ENCODE results near the gene SLC2A13.
"Not testable (repeated sequence)": the region's sequence is repeated elsewhere in the genome, so short reads cannot be mapped to it uniquely, and the experiment has no call there.

The SLC2A13 gene

DNA sequence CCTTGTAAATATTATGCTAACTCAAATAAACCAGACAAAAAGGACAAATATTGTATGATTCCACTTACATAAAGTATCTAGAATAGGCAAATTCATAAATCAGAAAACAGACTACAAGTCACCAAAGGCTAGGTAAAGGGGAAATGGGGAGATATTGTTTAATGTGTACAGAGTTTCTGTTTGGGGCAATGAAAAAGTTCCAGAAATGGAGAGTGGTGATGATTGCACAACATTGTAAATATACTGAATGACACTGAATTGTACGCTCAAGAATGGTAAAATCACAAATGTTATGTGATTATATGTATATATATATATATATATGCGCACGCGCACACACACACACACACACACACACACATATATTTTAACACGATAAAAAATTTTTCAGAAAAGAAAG lies 182.5 kb downstream of the SLC2A13 start:
- DNase-seq (ENCODE audit: low read depth) = no peak

DNA sequence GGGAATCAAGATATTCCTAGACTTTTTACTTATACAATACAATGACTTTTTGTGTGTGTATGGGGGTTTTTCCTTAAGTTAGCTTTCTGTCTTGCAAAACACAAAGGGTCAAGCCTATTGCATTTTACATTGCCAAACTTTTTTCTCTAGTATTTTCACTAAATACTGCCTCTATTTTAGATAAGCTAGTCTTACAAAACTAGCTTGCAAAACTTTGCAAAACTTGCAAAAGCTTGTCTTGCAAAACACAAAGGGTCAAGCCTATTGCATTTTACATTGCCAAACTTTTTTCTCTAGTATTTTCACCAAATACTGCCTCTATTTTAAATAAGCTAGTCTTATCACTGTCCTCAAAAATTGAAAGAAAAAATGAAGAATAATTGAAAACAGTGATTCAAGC lies 183.3 kb downstream of the SLC2A13 start:
- not testable (repeated sequence) for DNase-seq (ENCODE audit: low read depth)

DNA sequence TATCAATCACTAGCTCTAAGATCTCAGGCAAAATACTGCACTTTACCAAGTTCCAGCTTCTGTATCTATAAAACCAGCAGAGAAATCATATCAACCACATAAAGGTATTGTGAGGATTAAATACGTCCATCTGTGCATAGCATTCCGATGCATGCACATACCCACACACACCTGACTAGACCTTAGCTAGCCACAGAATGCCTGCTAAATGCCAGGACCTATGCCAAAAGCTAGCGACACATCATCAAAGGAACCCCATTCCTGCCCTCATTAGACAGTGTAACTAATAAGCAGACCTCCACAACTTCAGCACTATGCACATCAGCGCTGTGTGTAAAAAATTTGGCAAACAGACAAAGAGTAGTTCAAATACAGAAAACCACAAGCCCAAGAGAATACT lies 185.2 kb downstream of the SLC2A13 start:
- no peak for DNase-seq (ENCODE audit: low read depth)

DNA sequence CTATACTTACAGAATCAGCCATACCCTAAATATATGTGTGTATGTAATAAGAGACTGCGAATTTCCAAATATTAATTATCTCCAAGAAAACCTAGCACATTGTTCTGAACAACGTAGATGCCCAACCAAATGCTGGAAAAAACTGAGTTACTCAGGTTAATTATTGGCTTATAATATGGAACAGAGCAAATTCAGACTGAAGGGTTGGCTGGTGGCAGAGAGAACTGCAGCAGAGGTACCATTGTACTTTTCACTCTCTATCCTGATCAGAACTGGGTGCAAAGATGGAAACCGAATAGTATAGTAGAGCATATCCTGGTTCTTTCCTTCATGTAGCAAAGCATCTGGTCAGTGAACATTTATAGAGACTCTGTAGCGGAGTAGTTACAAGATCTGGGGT lies 185.7 kb downstream of the SLC2A13 start:
- no peak for DNase-seq (ENCODE audit: low read depth)

DNA sequence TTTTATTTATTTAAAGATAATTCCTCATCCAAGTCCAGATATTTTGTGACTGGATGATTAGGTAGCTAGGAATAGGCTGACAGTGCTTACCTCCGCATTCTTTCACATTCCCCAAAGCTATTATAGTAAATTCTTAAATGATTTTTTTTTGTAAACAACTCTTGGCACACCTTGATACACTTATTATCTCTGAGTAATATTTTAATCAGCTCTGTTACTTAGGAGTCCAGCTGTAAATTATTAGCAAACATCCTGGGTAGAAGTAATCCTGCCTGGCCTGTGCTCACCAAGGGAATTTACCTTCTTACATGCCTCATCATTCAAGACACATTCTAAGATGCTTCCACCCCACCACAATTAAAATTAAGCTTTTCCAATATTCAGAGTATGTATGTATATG lies 186.1 kb downstream of the SLC2A13 start:
- DNase-seq (ENCODE audit: low read depth) = no peak

DNA sequence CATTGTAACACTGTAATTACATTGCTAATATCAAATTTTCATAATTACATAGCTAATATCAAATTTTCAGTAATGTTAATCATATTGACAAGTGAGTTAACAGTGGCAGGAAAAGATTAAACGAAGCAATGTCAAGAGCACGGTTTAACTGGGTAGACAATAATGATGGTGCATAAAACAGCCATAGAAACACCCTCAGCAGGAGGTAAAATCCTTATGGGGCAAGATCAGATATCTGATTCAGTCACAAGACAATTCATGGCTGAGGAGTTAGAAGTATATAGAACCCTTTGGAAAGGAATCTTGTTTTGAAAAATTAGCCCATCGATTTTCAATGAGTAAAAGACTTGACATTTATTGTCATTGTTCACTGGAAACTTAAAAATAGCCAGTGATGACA lies 190.6 kb downstream of the SLC2A13 start:
- DNase-seq (ENCODE audit: low read depth) = no peak

DNA sequence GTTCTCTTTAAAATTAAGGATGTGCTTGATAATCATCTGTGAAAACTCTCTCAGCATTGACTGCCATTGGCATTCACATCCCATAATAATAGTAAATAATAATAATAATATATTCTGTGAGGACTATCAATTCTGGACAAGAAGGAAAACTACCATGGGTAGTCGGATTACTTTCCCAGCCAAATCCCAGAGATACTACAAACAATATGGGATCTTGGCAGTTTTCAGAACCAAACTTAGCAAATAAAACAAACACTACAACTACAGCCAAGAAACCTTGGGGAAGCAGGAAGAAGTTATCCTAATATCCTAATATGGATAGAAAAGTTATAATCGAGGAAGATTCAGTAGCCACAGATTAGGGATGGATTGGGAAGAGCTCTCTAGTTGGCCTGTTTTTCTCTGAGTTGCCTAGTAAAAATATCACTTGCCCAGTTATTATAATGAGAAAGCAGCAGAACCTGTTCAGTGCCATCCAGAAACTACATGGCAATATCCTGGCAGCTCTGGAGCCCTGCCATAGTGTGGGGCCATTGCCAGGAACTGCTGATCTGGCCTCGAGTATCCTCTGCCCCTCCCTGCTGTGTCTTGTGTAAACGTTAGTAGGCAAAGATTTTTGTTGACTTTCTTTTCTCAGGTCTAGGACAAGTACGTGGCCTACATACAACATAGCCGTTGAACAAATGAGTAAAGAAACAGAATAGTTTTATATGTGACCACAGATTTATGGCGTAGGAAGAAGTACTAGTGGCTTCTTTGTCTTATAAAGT lies 193.5 kb downstream of the SLC2A13 start:
- DNase-seq (ENCODE audit: low read depth) = no peak

DNA sequence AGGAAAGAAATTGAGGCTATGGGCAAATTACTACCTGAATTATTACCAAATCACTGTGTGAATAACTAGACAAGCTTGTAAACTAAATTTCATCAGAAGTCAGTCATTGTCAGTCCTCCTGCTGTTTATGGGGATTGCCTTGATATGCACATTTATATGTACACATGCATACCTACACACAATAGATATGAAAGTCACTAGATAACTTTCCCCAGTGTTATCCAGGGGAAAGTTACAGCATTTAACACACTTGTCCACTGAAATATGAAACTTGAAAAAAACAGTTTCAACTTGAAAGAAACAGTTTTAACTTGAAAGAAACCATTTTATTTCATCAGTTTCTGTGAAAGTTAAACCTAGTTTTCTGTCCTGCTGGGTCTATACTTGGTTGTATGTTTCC lies 199.6 kb downstream of the SLC2A13 start:
- no peak for DNase-seq (ENCODE audit: low read depth)

DNA sequence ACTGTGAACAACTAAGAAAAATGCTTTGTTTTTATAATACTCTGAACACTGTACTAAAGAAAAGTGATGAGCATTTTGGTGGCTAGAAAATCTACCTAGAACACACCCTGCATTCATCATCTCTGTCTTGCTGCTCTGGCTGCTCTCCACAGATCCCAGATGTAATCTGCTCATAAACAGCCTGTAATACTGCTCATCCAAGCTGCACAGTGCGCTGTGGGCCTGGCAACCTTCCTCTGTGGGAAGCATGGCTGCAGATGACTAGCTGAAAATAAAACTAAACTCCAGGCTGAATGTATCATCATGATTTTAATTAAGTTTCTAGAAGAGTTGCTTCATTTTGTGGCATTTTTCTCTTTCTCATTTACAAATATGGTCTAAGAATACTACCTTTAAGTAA lies 200.7 kb downstream of the SLC2A13 start:
- DNase-seq (ENCODE audit: low read depth) = peak; percentile 35

DNA sequence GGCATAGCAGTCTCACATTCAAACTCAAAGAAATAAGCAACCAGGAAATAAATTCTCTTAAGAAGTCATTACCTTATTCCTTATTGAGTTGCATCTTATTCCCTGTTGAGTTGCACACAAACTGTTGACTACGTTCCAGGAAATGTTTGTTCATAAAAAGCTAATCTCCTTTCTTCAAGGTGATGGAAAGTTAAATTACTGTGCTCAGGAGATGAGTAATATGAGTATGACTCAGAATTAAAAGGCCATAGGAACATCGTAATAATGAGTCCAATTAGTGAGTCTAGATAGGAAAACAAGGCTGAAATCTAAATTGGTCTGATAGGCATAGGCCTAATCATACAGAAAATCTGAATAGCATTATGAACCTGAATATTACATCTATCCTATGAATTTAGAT lies 203.1 kb downstream of the SLC2A13 start:
- no peak for DNase-seq (ENCODE audit: low read depth)

DNA sequence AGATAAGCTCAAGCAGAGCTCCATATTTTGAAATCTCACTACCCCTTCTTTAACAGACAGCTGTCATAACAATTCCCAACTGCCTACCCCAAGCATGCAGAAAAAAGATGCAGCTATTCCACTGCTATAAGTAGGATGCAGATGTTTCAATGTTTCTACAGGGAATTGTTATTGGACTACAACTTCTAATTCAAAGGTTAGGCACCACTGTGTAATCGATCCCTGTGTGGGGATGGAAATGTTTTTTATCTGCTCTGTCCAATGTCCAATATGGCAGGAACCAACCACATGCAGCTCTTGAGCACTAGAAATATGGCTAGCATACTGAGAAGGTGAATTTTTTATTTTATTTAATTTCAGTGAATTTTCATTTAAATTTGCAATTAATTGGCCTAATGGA lies 208.6 kb downstream of the SLC2A13 start:
- DNase-seq (ENCODE audit: low read depth) = no peak

DNA sequence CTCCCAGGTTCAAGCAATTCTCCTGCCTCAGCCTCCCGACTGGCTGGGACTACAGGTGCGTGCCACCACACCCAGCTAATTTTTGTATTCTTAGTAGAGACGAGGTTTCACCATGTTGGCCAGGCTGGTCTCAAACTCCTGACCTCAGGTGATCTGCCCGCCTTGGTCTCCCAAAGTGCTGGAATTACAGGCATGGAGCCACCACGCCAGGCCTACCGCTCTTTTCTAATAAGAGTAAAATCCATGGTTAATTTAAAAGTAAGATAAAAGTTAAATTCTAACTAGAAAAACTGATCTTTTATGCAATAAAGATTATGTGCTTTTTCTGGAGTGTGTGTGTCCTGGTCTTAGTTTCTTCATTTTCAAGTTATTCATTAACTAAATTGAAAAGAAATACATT lies 212.5 kb downstream of the SLC2A13 start:
- not testable (repeated sequence) for DNase-seq (ENCODE audit: low read depth)

DNA sequence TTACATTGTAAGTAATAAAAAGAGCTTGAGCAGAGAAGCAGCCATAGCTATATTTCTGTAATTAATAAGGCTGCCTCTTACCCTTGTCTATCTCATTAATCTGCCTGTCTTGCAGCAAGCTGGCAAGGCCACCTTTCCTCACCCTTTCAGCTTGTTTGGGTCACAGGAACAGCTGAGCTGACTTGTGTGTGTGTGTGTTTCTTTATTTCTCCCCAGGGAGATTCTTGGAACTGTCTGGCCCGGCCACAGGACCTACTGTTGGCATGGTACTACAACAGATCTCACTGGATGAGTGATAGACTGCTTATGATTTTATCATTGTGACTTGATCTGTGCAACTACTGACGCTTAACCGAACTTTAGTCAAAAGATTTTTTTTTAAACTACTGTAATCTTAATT lies 213.7 kb downstream of the SLC2A13 start:
- DNase-seq (ENCODE audit: low read depth) = no peak

DNA sequence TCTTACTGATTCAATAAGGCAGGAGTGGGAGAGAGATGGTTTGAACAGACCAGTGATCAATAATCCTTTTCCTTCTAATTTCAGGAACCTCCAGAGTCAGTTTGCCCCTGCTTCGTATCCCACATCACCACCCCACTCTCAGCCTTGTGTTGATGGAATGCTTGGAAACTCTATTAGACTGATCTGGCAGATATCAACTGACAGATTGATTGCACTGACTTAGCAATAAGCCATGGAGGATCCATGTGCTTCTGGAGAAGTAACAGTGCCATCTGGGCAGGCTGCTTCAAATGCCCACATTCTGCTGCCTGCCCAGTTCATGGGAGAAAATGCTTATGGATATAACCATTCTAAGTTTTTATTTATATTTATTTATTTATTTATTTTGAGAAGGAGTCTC lies 218.0 kb downstream of the SLC2A13 start:
- no peak for DNase-seq (ENCODE audit: low read depth)

DNA sequence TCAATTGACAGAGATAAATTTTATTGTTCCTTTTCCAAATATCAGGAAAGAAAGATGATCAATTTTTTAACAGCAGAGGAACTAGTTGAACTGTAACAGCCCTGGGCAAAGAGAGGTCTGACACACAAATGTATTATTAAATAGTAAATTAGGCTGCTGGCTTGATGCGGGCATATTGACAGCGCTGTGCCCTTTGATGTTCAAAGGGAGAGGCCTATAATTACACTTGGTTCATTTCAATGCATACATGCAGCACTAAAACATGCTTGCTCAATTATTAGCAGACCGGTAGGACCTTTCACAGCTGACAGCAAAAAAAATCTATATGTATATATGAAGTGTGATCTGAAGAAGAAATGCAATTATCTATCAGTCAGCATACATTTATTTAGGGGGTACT lies 219.8 kb downstream of the SLC2A13 start:
- no peak for DNase-seq (ENCODE audit: low read depth)

DNA sequence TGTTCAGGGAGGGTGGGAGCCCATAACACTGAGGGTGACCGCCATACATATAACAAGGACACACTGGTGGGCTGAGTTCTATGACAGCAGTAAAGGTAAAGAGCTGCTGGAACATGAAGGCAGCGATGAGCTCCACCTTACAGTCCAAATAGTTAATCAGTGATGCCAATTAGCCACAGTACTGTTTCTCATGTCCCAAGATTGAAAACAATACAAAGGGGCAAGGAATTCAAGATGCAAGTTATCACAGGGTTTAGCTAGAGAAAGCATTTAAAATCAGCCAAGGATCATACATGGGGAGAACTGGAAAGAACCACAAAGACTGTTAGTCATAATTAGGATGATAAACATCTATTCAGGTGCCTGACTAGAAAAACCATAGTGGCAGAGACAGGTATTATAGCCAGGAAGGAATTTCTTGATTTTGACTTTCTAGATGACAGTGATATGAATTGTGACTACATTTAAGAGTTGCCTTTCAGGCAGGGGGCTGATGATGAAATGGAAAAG lies 221.2 kb downstream of the SLC2A13 start:
- no peak for DNase-seq (ENCODE audit: low read depth)

DNA sequence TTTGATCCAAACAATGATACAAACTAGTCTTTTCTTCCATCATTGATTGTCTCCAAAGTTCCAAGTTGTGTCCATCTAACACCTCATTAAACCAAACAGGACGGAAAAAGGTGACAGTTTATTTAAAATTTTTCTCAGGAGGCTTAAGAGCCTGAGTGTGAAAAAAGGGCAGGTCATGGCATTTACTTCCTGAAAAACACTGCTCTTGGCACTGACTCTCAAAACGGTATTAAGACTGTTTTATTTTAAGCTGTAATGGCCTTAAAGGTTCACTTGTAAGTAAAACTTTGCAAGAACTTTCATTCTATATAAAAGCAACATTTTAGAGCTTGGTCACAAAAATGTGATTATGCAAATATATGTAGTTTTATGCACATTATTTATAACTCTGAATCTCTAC lies 222.5 kb downstream of the SLC2A13 start:
- DNase-seq (ENCODE audit: low read depth) = no peak

DNA sequence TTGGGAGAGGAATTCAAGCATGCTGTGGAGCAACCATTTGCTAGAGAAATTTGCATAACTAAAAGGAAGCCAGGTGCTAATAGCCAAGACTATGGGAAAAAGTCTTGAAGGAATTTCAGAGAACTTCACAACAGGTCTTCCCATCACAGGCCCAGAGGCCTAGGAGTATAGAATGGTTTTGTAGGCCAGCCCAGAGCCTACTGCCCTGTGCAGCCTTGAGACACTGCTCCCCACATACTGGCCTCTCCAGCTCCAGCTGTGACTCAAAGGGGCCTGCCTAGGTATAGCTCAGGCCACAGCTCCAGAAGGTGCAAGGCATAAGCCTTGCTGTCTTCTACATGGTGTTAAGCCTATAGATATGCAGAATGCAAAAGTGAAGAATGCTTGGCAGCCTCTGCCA lies 227.1 kb downstream of the SLC2A13 start:
- DNase-seq (ENCODE audit: low read depth) = no peak

DNA sequence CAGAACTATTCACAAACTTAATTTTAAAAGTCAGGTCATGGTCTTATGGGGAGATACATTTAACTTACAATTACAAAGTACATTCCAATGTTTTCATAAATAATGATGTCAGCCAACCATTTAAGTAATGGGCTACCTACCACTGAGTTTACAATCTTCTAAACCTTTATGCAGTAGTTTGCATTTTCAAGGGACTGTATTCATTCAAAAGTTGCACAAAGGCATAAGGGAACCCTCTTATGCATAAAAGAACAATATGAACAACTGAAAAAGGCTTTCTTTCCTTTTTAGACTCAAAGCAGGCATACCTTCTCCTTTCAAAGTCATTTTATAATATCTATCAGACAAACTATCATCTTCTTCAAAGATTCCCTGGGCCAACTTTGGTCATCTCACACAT lies 230.2 kb downstream of the SLC2A13 start:
- DNase-seq (ENCODE audit: low read depth) = no peak

DNA sequence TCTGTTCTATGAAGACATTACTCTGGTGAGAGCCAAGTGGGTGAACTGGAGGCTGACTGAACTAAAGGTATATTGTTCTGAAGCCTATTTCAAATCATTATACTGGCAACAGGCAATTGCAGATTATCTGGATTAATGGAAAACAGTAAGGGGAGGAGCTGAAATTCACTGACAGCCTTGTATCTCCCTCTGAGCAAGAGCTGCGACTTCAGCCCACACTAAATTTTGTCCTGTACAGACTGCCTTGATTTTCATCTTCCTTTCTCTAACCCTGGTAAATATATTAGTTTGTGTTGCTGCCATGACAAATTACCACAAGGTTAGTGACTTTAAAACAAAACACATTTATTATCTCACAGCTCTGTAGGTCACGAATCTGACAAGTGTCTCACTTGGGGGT lies 231.1 kb downstream of the SLC2A13 start:
- DNase-seq (ENCODE audit: low read depth) = no peak

DNA sequence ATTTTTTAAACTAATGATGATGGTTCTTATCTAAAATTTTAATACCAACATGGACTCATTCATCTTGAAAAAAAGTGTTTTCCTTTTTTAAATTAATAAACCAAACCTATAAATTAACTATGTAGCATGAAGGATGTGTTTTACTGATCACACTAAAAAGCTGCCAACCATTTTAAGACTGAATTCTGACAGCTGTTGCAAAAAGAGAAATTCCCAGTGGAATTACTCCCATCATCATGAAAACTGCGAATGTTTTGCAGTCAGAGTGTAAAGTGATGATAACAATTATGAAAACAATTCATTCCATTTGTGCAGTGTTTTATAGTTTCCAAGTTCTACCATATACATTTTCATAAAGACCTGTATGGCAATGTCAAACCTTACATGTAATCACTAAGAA lies 232.8 kb downstream of the SLC2A13 start:
- DNase-seq (ENCODE audit: low read depth) = no peak

DNA sequence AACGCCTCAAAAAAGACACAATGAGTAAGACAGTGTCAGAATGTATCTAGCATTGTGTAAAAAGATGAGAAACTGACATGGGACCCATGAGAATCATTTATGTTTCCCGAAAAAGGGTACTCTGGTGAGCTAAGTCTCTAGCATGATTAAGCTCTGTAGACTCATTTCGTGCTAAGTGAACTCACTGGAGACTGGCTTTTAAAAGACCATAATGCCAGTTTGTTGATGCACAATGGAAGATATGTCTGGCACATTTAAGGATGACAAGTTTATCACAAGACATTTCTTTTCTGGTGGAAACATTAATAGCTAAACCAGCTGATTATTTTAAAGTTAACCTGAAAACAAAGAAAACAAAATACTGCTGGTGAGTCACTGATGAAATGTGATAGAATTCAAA lies 233.5 kb downstream of the SLC2A13 start:
- DNase-seq (ENCODE audit: low read depth) = no peak

DNA sequence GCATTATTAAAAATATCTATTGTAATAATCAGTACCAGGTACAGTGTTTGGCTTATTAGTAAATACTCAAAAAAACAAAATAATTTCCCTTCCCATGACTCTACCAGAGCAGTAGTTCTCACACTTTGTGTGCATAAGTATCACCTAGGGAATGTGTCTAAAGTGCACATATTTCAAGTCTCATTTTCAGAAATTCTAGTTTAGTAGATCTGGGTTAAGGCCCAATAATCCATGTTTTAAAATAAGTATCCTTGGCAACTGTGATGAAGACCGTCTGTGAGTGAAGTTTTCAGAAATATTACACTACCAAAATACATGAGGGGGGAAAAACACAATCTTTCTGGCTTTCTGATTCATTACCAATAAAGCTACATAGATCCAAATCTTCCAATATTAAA lies 237.6 kb downstream of the SLC2A13 start:
- DNase-seq (ENCODE audit: low read depth) = no peak

DNA sequence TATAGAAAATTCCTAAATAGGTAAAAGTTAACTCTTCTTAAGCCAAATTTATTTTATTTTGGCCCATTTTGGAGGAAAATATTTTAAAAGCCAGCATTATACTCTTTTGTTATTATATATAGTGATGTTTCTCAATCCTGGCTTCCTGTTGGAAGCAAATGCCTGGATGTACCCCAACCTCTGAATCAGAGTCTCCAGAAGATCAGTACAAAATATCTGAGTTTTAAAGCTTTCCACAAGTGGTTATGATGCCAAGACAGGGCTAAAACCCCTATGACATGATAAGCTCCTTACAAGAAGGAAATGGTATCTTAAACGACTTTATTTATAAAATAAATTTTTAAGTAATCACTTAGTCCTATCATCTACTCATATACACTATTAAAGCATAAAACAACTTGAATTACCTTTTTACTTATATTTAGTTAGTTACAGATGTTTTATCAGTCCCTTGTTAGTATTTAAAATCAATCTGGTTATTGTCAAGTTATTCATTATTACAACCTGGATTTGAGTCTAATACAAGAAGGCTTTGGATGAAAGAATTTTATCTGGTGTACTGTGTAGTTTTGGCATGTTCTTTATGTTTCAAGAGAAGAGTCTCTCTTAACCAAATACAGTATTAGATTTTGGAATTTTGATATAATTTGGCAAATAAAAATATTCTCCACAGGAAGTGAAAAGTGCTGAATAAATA lies 238.1 kb downstream of the SLC2A13 start:
- no peak for DNase-seq (ENCODE audit: low read depth)

Measured in EH (cell line).